Subcutaneous abdominal adipose tissue (tissue), 5 donors: ENCODE data around the gene NFATC4.

Experiments
- H3K27ac ChIP-seq: one replicate; pipeline ENCODE4 v1.7.0; 2013; ENCODE audit warnings: low read depth, mild to moderate bottlenecking, inconsistent platforms, low read length, moderate library complexity
- H3K27me3 ChIP-seq, 5 donors: one replicate each; pipeline ENCODE4 v1.7.0; 2013; ENCODE audit warnings: low read length in 5 of 5, inconsistent platforms in 1 of 5; ENCODE audit not compliant: control insufficient read depth in 5 of 5, insufficient read depth in 4 of 5
- H3K36me3 ChIP-seq, 5 donors: one replicate each; pipeline ENCODE4 v1.7.0; 2013; ENCODE audit warnings: low read length in 5 of 5; ENCODE audit not compliant: control insufficient read depth in 5 of 5, insufficient read depth in 5 of 5
- H3K4me1 ChIP-seq, 5 donors: one replicate each; pipeline ENCODE4 v1.7.0; 2013; ENCODE audit warnings: low read length in 5 of 5, mild to moderate bottlenecking in 3 of 5, moderate library complexity in 1 of 5; ENCODE audit not compliant: control insufficient read depth in 5 of 5, insufficient read depth in 5 of 5
- H3K4me3 ChIP-seq, 5 donors: one replicate each; pipeline ENCODE4 v1.7.0; 2013; ENCODE audit warnings: low read length in 5 of 5, low read depth in 1 of 5
- H3K9ac ChIP-seq, 5 donors: one replicate each; pipeline ENCODE4 v1.7.0; 2013; ENCODE audit warnings: low read length in 5 of 5, mild to moderate bottlenecking in 4 of 5, moderate library complexity in 3 of 5
- H3K9me3 ChIP-seq, 5 donors: one replicate each; pipeline ENCODE4 v1.7.0; 2013; ENCODE audit warnings: low read length in 5 of 5; ENCODE audit not compliant: control insufficient read depth in 5 of 5
- donor health status: healthy.
- donor health status: healthy.
- donor health status: healthy.
- donor health status: healthy.
- donor health status: healthy.

The NFATC4 gene

GRCh38 chr14:24329073-24329663, 38.8 kb upstream of the NFATC4 start:
- Histone ChIP-seq H3K4me3 (no peak overlapping the region), H3K36me3 (peaks cover 0 to 43% (median 22%) of the 10 kb centered on the region in 5 donors), H3K9ac (no peak overlapping the region), H3K27ac (no peak overlapping the region), H3K9me3 (no peaks in the 10 kb centered on the region), H3K27me3 (peaks cover 0 to 9% (median 7%) of the 10 kb centered on the region in 5 donors), H3K4me1 (peaks cover 4 to 53% (median 39%) of the 10 kb centered on the region in 5 donors)

GRCh38 chr14:24329736-24330135, 38.2 kb upstream of the NFATC4 start:
- no peak overlapping the region for H3K27ac ChIP-seq
- peaks cover 0 to 39% (median 19%) of the 10 kb centered on the region in 5 donors for H3K36me3 ChIP-seq
- H3K4me3 ChIP-seq: no peak overlapping the region
- peaks cover 4 to 59% (median 44%) of the 10 kb centered on the region in 5 donors for H3K4me1 ChIP-seq
- peaks cover 0 to 13% (median 9%) of the 10 kb centered on the region in 5 donors for H3K27me3 ChIP-seq
- no peak overlapping the region for H3K9ac ChIP-seq
- H3K9me3 ChIP-seq: no peaks in the 10 kb centered on the region

GRCh38 chr14:24330973-24331674, 36.9 kb upstream of the NFATC4 start:
- no peaks in the 10 kb centered on the region for H3K9me3 ChIP-seq
- H3K4me1 ChIP-seq: peaks cover 7 to 71% (median 56%) of the 10 kb centered on the region in 5 donors
- peaks cover 0 to 21% (median 16%) of the 10 kb centered on the region in 5 donors for H3K27me3 ChIP-seq
- H3K27ac ChIP-seq: no peak overlapping the region
- peaks cover 0 to 25% (median 14%) of the 10 kb centered on the region in 5 donors for H3K36me3 ChIP-seq
- no peak overlapping the region for H3K9ac ChIP-seq
- no peak overlapping the region for H3K4me3 ChIP-seq

GRCh38 chr14:24331731-24332267, 36.2 kb upstream of the NFATC4 start:
- no peak overlapping the region for H3K27ac ChIP-seq
- H3K9me3 ChIP-seq: no peaks in the 10 kb centered on the region
- peaks cover 0 to 22% (median 16%) of the 10 kb centered on the region in 5 donors for H3K27me3 ChIP-seq
- no peak overlapping the region for H3K9ac ChIP-seq
- peaks cover 7 to 68% (median 56%) of the 10 kb centered on the region in 5 donors for H3K4me1 ChIP-seq
- no peak overlapping the region for H3K4me3 ChIP-seq
- H3K36me3 ChIP-seq: peaks cover 0 to 27% (median 15%) of the 10 kb centered on the region in 5 donors

GRCh38 chr14:24332268-24332993, 35.6 kb upstream of the NFATC4 start:
- H3K27me3 ChIP-seq: peaks cover 0 to 24% (median 20%) of the 10 kb centered on the region in 5 donors
- H3K27ac ChIP-seq: no peak overlapping the region
- peaks cover 0 to 33% (median 13%) of the 10 kb centered on the region in 5 donors for H3K36me3 ChIP-seq
- H3K4me1 ChIP-seq: peaks cover 7 to 62% (median 50%) of the 10 kb centered on the region in 5 donors
- H3K9me3 ChIP-seq: no peaks in the 10 kb centered on the region
- peak overlapping the region in 3 of 5 donors; percentile 11 to 57 (median 25) for H3K4me3 ChIP-seq
- H3K9ac ChIP-seq: no peak overlapping the region

- H3K27me3 ChIP-seq: peaks cover 0 to 27% (median 20%) of the 10 kb centered on the region in 5 donors
Measured at GRCh38 chr14:24334431-24335291, 33.3 kb upstream of the NFATC4 start, which contains the start of gene ADCY4. Gene ADCY4, minus strand, starts transcription at chr14:24335071. Its CDS starts 419 bp downstream, at chr14:24334652.

GRCh38 chr14:24335461-24336171, 32.4 kb upstream of the NFATC4 start:
- H3K36me3 ChIP-seq: peaks cover 0 to 33% (median 4%) of the 10 kb centered on the region in 5 donors
- H3K9me3 ChIP-seq: no peaks in the 10 kb centered on the region
- peak overlapping the region in 1 of 5 donors; percentile 83 for H3K9ac ChIP-seq
- peaks cover 12 to 67% (median 60%) of the 10 kb centered on the region in 5 donors for H3K4me1 ChIP-seq
- peak overlapping the region in 4 of 5 donors; percentile 12 to 77 (median 73) for H3K4me3 ChIP-seq
- H3K27me3 ChIP-seq: peaks cover 0 to 27% (median 20%) of the 10 kb centered on the region in 5 donors
- peak overlapping the region; percentile 88 for H3K27ac ChIP-seq

More at GRCh38 chr14:24334431-24335291, 33.3 kb upstream of the NFATC4 start, which contains the start of gene ADCY4:
- H3K27ac ChIP-seq: peak within 1 kb of the TSS; percentile 88
- peak within 1 kb of the TSS in 4 of 5 donors; percentile 57 to 83 (median 70) for H3K9ac ChIP-seq
- peaks cover 0 to 38% (median 9%) of the 10 kb centered on the region in 5 donors for H3K36me3 ChIP-seq
- H3K4me1 ChIP-seq: peaks cover 12 to 67% (median 56%) of the 10 kb centered on the region in 5 donors
- H3K9me3 ChIP-seq: no peaks in the 10 kb centered on the region
- peak within 1 kb of the TSS; percentile 27 to 77 (median 71) for H3K4me3 ChIP-seq

- Histone ChIP-seq H3K27me3 (peaks cover 0 to 26% (median 18%) of the 10 kb centered on the region in 5 donors), H3K27ac (no peak overlapping the region), H3K9ac (no peak overlapping the region), H3K36me3 (peaks cover 0 to 20% (median 3%) of the 10 kb centered on the region in 5 donors), H3K9me3 (no peaks in the 10 kb centered on the region), H3K4me3 (no peak overlapping the region), H3K4me1 (peaks cover 9 to 60% (median 53%) of the 10 kb centered on the region in 5 donors)
Measured at GRCh38 chr14:24337144-24337823, 30.7 kb upstream of the NFATC4 start.
